NCI-H460 (cell line): Measurements from ENCODE around the gene IQSEC2. TPM values are rescaled to one million over a fixed set of nuclear protein-coding genes. Genes with fewer than 3 reads are reported as not detected.

Experiments used
- DNase-seq: peaks from one replicate; pipeline ENCODE4 v3.0.0-alpha.2; 2016; ENCODE audit warnings: low read depth; ENCODE audit errors: extremely low read depth
- total RNA-seq: library from RNA; depleted of rRNA; stranded (reverse); fragments of >200 nt; shearing (Covaris generic); gene quantifications from 2 replicates; pipeline ENCODE4 v1.2.3, GENCODE V29; 2014

The IQSEC2 gene
- total RNA-seq, 1 experiment from 2014 or later = 15.6 TPM

- DNase-seq = no peak
Observed at GRCh38 chrX:53305996-53306937, 24.9 kb upstream of the IQSEC2 start.

GRCh38 chrX:53305219-53305995, 24.0 kb upstream of the IQSEC2 start:
- no peak for DNase-seq

GRCh38 chrX:53303195-53303594, 21.8 kb upstream of the IQSEC2 start:
- DNase-seq = no peak

GRCh38 chrX:53300157-53300556, 18.8 kb upstream of the IQSEC2 start:
- no peak for DNase-seq

DNA sequence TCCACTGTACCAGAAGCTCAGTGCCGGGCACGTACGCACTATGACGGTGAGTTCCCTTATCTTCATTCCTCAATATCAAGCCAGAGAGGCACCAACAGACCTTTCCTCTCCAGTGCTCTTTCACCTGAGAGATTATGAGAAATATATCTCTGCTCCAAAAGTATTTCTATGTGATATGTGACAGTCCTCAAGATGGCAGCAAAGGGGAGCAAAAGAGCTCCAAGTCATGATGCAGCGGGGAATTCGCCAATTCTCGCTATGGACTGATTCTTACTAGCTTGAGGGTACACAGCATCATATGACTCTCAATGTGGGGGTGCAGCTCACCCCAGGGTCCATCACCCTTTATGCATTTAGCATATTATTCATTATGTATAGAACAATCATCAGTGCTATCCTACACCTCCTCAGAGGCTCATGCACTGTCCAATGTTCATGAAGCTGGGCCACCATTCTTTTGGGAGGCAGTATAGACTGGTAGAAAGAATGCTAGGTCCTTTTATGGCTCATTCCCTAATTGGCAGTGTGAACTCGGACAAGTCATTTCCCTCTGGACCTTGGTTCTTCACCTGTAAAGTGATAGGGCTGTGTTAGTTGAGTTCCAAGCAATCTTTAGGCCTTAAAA, 12.8 kb upstream of the IQSEC2 start:
- DNase-seq = no peak

GRCh38 chrX:53291596-53291995, 10.2 kb upstream of the IQSEC2 start:
- no peak for DNase-seq

DNA sequence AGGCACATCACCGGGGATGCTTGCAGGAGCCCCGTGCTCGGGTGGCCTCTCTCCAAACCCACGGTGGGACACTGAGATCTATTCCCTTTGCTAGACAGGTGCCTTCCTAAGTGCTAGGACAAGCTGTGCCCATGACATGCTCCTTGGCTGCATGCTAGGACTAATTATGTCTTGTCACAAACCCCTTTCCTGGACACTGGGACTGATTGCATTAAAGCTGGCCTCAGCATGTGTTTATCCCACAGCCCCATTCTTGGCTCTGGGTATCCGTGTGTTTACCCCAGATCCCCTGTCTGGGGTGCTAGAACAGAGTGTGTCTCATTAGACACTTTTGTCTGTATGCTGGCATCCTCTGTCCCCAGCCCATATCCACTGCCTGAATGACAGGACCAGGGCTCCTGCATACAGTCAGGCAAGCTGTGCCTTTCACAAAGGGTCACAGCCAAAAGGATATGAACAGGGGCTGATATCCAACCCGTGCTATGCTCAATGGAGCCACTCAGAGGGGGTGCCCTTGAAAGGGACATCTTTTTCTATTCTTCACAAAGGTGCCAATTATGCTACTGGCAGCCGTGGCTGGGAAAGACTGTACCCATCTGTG, 9.2 kb upstream of the IQSEC2 start:
- DNase-seq = no peak

- DNase-seq = no peak
Observed at GRCh38 chrX:53288189-53288588, 6.8 kb upstream of the IQSEC2 start.

DNA sequence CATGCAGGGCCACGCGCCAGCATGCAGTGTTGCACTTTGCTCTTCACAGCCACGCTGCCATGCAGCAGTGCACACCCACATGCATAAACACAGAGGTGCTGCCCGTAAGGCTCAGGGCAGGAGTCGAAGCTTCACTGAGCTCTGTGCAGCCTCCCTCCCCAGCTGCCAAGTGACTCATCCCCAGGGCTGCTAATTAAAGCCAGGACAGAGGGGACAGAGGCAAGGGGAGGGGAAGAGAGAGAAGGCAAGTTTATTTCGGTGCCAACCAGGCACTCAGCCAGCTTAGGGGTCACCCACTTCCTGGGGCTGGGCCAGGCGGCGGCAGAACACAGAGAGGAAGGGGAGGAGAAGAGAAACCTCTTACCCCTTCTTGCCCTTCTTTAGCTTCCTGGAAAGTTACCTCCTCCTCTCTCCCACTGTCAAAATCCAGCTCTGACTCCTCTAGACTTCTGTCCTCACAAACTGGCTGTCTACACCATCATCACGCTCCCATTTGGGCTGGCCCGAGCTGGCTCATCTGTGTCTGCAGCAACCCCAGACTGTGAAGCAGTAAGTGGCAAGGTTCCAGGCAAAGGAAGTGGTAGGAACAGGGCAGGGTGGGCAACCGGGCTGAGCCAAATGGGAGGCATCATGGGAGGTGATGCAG, 6.2 kb upstream of the IQSEC2 start:
- no peak for DNase-seq

DNA sequence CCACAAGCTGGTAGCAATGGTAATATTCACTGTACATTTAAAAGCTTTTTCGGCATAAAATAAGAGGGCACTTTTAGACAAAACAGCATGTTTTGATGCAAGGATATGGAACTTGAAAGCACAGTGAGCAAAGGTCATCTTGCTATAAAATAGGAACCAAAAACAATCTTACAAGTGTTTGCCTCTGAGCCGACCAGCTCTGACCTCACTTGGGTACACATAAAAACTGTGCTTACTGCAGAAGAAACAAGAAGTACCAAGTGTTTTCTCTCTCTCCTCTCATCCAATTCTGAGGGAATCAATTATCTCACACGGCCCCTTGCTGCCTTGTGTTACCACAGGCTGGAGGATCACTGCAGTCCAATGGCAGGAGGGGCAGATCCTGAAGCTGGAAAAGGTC, 4.8 kb upstream of the IQSEC2 start:
- no peak for DNase-seq

GRCh38 chrX:53285591-53285990, 4.2 kb upstream of the IQSEC2 start:
- DNase-seq = no peak

- peak; percentile 37 for DNase-seq
Observed at GRCh38 chrX:53284684-53285447, 3.5 kb upstream of the IQSEC2 start.

DNA sequence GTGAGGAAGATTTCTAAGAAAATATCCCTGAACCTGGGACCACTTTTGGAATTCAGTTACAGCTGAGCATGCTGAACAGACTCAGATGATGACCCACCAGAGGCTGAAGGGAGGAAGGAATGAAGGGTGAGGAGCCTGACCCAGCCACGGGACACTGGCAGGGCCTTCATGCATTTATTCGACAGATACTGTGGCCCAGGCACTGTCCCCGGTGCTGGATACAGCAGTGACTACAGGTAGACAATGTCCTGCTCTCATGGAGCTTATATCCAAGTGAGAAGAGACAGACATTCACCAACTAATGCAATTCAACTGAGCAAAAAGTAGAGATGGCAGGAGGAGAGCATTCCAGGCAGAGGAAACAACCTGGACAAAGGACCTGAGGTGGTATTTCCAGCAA, 2.2 kb upstream of the IQSEC2 start:
- no peak for DNase-seq

DNA sequence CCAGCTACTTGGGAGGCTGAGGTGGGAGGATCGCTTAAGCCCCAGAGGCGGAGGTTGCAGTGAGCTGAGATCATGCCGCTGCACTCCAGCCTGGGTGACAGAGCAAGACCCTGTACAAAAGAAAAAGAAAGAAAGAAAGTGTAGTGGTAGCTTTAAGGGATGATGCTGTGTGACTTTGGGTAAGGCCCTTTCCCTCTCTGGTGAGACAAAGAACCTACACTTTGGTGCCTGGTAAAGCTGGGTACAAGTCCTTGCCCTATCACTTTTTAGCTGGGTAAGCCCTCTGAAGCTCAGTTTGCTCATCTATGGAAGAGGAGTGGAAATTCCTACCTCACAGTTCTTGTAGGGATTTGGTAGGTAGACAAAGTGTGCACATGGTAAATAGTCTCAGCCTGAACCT, 1.7 kb upstream of the IQSEC2 start:
- DNase-seq = no peak

DNA sequence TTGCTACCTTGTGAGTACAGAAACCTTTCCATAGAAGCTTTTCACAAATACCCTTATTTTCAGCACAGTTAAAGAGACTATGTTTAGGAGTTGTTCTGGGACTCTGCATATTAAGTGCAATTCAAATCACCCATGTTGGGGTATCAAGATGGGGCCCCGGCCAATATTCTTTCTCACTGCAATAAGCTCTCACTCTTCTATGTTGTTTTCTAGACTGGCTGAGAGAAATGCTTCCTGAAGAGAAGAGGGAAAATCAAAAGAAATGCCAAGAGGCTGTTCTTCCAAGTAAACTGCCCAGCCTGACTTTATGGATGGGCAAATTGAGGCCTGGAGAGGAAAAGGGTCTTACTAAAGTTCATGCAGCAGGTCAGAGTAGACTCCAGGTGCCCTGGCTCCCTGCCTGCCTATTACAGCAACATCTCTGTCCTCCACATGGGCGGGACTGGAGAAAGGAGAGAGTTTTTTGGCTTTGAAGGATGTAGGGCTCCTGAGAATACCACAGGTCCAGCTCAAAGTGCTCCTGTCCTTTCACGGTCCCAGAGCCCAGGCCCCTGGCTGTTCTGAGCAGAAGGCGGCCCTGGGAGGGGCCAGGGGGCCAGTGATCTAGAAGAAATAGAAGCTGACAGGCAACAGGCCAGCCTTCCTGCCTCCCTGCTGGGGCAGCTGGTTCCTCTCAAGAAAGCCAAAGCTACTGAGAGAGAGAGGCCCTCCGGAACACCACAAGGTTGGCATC, 745 bp upstream of the IQSEC2 start:
- no peak for DNase-seq

GRCh38 chrX:53280331-53281320, 758 bp downstream of the IQSEC2 start:
- DNase-seq = no peak

DNA sequence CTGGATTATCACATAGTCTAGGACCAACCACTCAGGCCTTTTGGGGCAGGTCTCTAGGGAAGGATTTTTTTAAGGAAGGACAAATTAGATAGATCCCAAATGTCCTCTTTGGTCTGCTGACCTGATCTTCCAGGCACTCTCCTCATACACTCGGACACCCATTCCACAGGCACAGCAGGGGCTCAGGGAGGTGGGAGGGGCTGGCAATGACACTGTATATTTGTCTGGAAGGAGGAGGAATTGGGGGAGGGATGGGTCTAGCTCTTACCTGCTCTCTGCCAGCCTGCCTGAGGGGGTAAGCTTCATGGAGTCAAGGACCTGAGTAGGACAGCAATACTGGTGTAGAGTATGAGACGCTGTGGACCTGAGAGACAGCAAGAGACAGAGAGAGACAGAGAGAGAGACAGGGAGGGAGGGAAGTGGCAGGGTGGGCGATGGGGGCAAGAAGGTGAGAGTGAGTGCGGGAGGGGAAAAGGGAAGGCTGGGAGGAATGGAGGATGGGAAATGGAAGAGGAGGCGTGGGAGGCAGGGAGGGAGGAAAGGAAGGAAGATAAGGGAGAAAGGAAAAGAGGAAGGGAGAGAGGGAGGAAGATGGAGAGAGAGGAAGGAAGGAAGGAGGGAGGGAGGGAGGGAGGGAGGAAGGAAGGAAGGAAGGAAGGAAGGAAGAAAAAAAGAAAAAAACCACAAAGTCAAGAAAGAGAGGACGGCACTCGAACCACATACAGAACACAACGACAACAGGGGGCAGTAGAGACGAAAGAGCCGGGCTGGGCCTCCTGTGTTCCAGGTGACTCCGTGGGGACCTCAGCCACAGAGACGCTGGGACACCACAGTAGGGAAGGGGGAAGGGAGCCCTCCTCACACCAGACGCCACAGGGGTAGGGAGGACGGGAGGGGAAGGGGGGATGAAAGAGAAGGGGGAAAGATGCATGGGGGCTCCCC, 1.8 kb downstream of the IQSEC2 start:
- no peak for DNase-seq
